ENCODE measurements around the gene RGS10.

DNA sequence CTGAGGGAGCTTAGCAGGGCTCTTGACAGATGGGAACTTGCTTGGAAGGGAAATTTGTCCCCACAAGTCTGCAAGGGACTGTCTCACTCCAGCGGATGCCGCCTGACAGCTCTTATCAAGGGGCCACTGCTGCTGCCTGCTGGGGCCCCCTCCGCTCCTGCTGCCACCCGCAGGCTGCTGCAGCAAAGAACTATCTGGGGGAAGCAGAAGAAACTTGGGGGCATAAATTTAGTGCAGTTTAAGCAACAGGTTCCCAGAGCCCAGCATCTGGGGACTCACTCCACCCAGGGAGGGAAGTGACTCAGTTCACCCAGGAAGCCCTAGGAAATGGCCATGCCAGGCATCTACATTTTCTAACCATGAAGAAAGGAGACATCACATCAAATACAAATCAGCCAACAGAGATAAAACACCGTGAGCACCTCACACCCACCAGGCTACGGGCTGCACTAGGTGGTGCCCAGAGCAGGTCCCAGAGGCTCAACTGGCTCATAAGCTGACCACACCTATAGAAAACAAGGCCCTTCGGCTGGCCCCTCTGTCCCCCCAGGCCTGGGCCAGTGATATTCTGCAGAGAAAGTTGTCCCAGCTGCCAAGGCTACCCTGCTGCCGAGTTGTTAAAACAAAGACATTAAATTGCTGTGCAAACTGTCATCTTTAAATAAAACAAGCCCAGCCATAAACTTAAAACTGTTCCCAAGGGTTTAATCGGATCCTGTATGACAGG lies 3.7 kb downstream of the RGS10 start:
- TF ChIP-seq POLR2A (IDR thresholded peaks at IDR 0.05), result no peak
- TF ChIP-seq, protein P1, sequence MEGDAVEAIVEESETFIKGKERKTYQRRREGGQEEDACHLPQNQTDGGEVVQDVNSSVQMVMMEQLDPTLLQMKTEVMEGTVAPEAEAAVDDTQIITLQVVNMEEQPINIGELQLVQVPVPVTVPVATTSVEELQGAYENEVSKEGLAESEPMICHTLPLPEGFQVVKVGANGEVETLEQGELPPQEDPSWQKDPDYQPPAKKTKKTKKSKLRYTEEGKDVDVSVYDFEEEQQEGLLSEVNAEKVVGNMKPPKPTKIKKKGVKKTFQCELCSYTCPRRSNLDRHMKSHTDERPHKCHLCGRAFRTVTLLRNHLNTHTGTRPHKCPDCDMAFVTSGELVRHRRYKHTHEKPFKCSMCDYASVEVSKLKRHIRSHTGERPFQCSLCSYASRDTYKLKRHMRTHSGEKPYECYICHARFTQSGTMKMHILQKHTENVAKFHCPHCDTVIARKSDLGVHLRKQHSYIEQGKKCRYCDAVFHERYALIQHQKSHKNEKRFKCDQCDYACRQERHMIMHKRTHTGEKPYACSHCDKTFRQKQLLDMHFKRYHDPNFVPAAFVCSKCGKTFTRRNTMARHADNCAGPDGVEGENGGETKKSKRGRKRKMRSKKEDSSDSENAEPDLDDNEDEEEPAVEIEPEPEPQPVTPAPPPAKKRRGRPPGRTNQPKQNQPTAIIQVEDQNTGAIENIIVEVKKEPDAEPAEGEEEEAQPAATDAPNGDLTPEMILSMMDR (IDR thresholded peaks at IDR 0.05), result no peak
